Pericardium fibroblast (primary cell): ENCODE measurements around the gene DSTN. TPM values are rescaled to one million over a fixed set of nuclear protein-coding genes. Genes with fewer than 3 reads are reported as not detected.

Experiments
- total RNA-seq: library from RNA; depleted of rRNA; stranded (reverse); fragments of >200 nt; gene quantifications from 2 replicates; pipeline ENCODE4 v1.2.3, GENCODE V29; 2015

DSTN gene
- total RNA-seq = 234 and 418 TPM in 2 replicates

DNA sequence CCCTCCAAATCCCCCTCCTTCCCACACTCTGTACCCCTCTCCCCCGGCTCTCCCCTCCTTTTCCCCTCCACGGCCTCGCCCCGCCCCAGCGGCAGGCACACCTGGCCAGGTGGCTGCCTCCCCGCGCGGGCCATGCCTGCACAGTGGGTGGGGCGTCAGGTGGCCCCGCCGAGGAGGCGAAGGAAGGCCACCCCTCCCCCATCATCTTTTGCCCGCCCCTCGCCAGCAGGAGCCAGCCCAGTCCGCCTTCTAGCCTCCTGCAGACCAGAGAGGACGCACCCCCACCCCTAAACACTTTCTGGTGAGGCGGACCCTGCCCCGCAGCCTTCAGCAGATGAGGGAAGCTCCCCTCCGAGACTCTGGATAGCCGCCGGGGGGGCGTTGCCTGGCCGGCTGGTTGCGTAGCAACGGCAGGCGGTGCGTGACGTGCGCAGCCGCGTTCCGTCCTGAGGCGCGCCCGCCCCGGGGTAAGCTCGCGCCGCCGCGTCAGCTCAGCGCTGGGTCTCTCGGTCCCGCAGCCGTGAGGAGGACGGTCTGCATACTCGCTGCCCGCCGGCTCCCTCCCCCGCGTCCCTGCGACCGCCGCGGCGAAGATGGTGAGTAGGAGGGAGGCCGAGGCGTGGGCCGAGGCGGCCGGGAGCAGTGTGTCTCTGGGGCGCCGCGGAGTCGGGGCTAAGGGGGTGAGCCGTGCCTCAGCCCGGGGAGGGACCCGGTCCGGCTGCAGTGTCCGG is at the start of gene DSTN:
Gene DSTN (plus strand): TSS at position 460 of the 731 bp plus-strand sequence. CDS start 134 bp downstream, at position 594.

DNA sequence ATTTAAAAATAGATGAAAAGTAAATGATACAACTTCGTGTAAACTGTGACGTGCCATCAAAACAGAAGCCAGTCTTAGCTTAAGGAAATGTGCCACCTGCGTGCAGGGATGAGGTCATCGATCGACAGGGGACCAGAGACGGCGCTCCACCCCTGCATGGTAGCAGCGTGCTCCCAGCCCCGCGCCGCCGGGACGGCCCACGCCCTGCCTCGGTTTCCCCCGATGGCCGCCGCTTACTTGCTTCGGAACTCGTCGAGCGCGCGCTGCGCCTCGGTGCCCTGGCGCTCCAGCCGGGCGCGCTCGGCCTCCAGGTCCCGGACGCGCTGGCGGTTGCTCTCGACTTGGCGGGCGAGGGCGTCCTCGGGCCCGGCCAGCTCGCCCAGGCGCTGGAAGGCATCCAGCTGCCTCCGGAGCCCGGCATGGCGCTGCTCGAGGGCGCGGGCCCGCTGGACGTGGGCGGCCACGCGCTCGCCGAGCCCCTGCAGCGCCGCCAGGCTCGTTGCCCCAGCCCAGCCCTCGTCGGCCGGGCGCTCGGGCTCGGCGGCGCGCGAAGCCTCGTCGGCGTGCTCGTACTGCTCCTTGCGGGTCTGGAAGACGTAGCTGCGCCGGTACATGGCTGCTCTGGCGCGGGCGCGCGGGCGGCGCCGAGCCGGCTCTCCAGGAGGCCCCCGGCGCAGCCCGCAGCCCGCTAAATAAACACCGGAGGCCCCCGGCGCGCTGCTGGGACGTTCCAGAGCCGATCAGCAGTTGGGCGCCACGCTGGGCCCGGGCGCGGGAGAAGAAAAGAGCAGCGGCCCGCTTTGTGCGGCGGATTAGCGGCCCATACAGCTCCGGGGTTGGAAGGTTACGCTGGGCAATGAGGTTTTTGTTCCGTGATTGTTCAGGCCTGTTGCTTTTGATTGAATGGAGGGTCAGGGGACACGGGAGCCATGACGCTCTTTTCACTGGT is 38.9 kb upstream of the DSTN start, which contains the start of gene BFSP1:
Gene BFSP1 (minus strand): TSS at position 664 of the 949 bp plus-strand sequence. CDS start 50 bp downstream, at position 614.

Other genes starting within 250 kb of the DSTN start
- 0.60 and 1.5 TPM in 2 replicates for gene BFSP1, start 38.7 kb upstream of the DSTN start, total RNA-seq
- 135 and 168 TPM in 2 replicates for gene RRBP1, start 112.2 kb downstream of the DSTN start, total RNA-seq
- gene BANF2, start 129.9 kb downstream of the DSTN start, total RNA-seq = not detected in 2 replicates